ENCODE results near the gene LCOR. TPM values are rescaled to one million over a fixed set of nuclear protein-coding genes. Genes with fewer than 3 reads are reported as not detected.

The LCOR gene
- total and polyA plus RNA-seq, 2 of the 13 experiments (the other 11 are each of a cell fraction or from before 2014, with no cell fraction given), result 12.4 to 23.7 TPM

DNA sequence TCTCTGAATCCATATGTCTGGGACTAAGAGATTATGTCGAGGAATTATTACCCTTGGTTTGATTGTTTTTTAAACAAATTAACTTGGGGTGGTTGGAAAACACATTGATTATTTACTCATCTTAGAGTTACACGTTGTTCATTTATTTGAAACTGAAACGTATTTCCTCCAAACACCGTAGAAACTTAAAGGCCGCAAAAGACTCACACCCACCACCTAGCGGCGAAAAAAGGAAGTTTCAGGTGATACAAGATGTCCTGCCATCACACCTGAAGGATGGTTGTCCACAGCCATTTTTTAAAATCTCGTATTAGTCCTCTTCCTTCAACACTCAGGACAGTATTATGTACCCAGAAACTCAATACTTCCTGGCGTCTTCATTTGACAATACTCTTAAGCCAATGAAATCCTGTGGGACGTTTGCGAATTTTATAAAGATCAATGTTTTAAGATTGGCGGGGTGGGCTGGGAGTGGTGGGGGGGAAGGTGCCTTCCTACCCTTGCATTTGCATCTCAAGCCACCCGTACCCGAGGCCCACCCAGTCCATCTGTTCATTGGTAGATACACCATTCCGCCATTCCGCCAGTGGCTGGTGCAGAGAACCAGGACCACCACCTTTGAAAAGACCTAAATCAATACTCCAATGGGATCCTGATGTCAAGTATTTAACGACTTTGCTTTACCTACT is 1.4 kb upstream of the LCOR start:
- intact Hi-C loops (cut with micrococcal nuclease; ENCODE audit: unreplicated experiment) (loop anchor here (1.0 to 5.0 kb wide), 5 partner anchors 33 to 207 kb away; no protein-coding TSS in a partner anchor), in situ Hi-C loops (cut with HindIII; ENCODE audit: extremely low pct_ligation_motif_present, low pct_unique_long_range_greater_than_20kb) (no loop called here)
- Histone ChIP-seq H3K36me3 (replicated peaks in 1 of 2; ENCODE audit: control insufficient read depth in 1 of 2, insufficient read depth in 2 of 2, low read length in 2 of 2) (no peaks in the 10 kb centered on the region), H3K4me2 (ENCODE audit: low read depth, low read length) (peak overlapping the region; percentile 83), H3K27me3 (ENCODE audit: control insufficient read depth in 1 of 2, insufficient read depth in 2 of 2, low read length in 2 of 2) (peaks cover 0 to 1% of the 10 kb centered on the region in 2 experiments; a peak in 1 of 5 replicates), H3K4me1 (ENCODE audit: insufficient read depth, low read length) (peaks cover 42% of the 10 kb centered on the region), H3K9ac (ENCODE audit: insufficient read depth, low read depth, low read length) (no peak overlapping the region), H2AFZ (ENCODE audit: low read length) (no peak overlapping the region), H3K9me3 (ENCODE audit: low read length) (no peaks in the 10 kb centered on the region), H3K4me3 (replicated peaks in 1 of 3; ENCODE audit: insufficient read depth in 1 of 3, low read depth in 2 of 3, low read length in 3 of 3) (peak overlapping the region in 1 of 3 experiments; percentile 72; a peak in 1 of 6 replicates), H3K27ac (ENCODE audit: extremely low read length, insufficient read depth, low read length) (no peak overlapping the region), H3K79me2 (ENCODE audit: insufficient read depth, low read length) (peaks cover 24% of the 10 kb centered on the region), H4K20me1 (ENCODE audit: insufficient read depth, low read length) (peaks cover 4% of the 10 kb centered on the region)
- DNase-seq (ENCODE audit: low spot score), result peak; percentile 66
- ATAC-seq, result no peak
- no TSS peak for BruUV-seq (replicated peaks)
- ChIA-PET POLR2A (no interaction called here), CTCF (ENCODE audit: low intra/inter-chr PET ratio, low total read pairs) (interaction anchor here (0.6 to 3.4 kb wide), 4 partner anchors 65 to 233 kb away, joined by 3 to 48 read pairs (median 8); no protein-coding TSS in a partner anchor)
- WGBS (ENCODE audit: low lambda C conversion rate), result 33% methylated on average over 17 of the region's 17 CpGs
- FAIRE-seq, result peak; percentile 85
- TF ChIP-seq TOPORS (CRISPR knock-in tag; IDR thresholded peaks at IDR 0.05) (no peak), U2AF2 (IDR thresholded peaks at IDR 0.05; ENCODE audit: low read depth, low read length) (no peak), ZFP41 (CRISPR knock-in tag; IDR thresholded peaks at IDR 0.05; ENCODE audit: borderline replicate concordance) (no peak), GABPB1 (CRISPR knock-in tag; IDR thresholded peaks at IDR 0.05) (peak; percentile 15; the same call in 1 of the 2 replicates), PHF5A (CRISPR knock-in tag; IDR thresholded peaks at IDR 0.05; ENCODE audit: low read depth, unreplicated experiment) (no peak), ZFP82 (CRISPR knock-in tag; IDR thresholded peaks at IDR 0.05; ENCODE audit: borderline replicate concordance) (no peak), ZKSCAN1 (IDR thresholded peaks at IDR 0.05; ENCODE audit: low read length) (no peak), GATA4 (IDR thresholded peaks at IDR 0.05; ENCODE audit: borderline replicate concordance, low read depth) (no peak), ZMAT3 (CRISPR knock-in tag; conservative IDR thresholded peaks at IDR 0.05) (no peak), STAT5B (CRISPR knock-in tag; IDR thresholded peaks at IDR 0.05) (no peak), REPIN1 (CRISPR knock-in tag; IDR thresholded peaks at IDR 0.05; ENCODE audit: borderline replicate concordance, low read depth) (no peak)
- TF ChIP-seq, protein P1, sequence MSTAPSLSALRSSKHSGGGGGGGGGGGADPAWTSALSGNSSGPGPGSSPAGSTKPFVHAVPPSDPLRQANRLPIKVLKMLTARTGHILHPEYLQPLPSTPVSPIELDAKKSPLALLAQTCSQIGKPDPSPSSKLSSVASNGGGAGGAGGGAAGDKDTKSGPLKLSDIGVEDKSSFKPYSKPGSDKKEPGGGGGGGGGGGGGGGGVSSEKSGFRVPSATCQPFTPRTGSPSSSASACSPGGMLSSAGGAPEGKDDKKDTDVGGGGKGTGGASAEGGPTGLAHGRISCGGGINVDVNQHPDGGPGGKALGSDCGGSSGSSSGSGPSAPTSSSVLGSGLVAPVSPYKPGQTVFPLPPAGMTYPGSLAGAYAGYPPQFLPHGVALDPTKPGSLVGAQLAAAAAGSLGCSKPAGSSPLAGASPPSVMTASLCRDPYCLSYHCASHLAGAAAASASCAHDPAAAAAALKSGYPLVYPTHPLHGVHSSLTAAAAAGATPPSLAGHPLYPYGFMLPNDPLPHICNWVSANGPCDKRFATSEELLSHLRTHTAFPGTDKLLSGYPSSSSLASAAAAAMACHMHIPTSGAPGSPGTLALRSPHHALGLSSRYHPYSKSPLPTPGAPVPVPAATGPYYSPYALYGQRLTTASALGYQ (CRISPR knock-in tag; IDR thresholded peaks at IDR 0.05), result no peak
- TF ChIP-seq, protein P2, sequence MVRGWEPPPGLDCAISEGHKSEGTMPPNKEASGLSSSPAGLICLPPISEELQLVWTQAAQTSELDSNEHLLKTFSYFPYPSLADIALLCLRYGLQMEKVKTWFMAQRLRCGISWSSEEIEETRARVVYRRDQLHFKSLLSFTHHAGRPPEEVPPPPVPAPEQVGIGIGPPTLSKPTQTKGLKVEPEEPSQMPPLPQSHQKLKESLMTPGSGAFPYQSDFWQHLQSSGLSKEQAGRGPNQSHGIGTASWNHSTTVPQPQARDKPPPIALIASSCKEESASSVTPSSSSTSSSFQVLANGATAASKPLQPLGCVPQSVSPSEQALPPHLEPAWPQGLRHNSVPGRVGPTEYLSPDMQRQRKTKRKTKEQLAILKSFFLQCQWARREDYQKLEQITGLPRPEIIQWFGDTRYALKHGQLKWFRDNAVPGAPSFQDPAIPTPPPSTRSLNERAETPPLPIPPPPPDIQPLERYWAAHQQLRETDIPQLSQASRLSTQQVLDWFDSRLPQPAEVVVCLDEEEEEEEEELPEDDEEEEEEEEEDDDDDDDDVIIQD (CRISPR knock-in tag; IDR thresholded peaks at IDR 0.05; ENCODE audit: low read depth), result 0 out of 2 replicates have a peak, but pooled peaks have one; percentile 20
- TF ChIP-seq, protein P3, sequence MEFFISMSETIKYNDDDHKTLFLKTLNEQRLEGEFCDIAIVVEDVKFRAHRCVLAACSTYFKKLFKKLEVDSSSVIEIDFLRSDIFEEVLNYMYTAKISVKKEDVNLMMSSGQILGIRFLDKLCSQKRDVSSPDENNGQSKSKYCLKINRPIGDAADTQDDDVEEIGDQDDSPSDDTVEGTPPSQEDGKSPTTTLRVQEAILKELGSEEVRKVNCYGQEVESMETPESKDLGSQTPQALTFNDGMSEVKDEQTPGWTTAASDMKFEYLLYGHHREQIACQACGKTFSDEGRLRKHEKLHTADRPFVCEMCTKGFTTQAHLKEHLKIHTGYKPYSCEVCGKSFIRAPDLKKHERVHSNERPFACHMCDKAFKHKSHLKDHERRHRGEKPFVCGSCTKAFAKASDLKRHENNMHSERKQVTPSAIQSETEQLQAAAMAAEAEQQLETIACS (CRISPR knock-in tag; IDR thresholded peaks at IDR 0.05), result no peak
